ENCODE data around the gene ERC1.

GRCh38 chr12:1500095-1500801, 509.2 kb downstream of the ERC1 start:
- TF ChIP-seq ZBTB40 (IDR thresholded peaks at IDR 0.05) (no peak), ZBTB40 (CRISPR knock-in tag; IDR thresholded peaks at IDR 0.05) (no peak), FUS (optimal IDR thresholded peaks at IDR 0.05; ENCODE audit: low read depth, low read length) (no peak), MLLT1 (IDR thresholded peaks at IDR 0.05) (no peak), MTA3 (IDR thresholded peaks at IDR 0.05; ENCODE audit: borderline replicate concordance) (peak; percentile 79; the same call in 1 of the 2 replicates), ZNF24 (IDR thresholded peaks at IDR 0.05) (no peak), SP1 (CRISPR knock-in tag; IDR thresholded peaks at IDR 0.05) (no peak), NBN (IDR thresholded peaks at IDR 0.05; ENCODE audit: low read depth) (0 out of 2 replicates have a peak, but pooled peaks have one; percentile 56)
- TF ChIP-seq, protein P1, sequence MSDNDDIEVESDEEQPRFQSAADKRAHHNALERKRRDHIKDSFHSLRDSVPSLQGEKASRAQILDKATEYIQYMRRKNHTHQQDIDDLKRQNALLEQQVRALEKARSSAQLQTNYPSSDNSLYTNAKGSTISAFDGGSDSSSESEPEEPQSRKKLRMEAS (CRISPR knock-in tag; IDR thresholded peaks at IDR 0.05): peak; percentile 75; the same call in 1 of the 2 replicates

Data from K562 (cell line).